Brain microvascular endothelial cell (primary cell): ENCODE results near the gene SH2B2.

Source experiments
- DNase-seq: peaks from one replicate; pipeline ENCODE4 v3.0.0-alpha.2; 2020
- H3K27ac ChIP-seq: fragments of 250-450 bp; sonication (Bioruptor Pico); 2 replicates; pipeline ENCODE4 v1.5.1; 2020; ENCODE audit warnings: mild to moderate bottlenecking, moderate library complexity
- H3K27me3 ChIP-seq: fragments of 250-450 bp; sonication (Bioruptor Pico); replicated peaks from 2 replicates; pipeline ENCODE4 v1.5.1; 2020; ENCODE audit warnings: mild to moderate bottlenecking
- H3K36me3 ChIP-seq: fragments of 250-450 bp; sonication (Bioruptor Pico); replicated peaks from 2 replicates; pipeline ENCODE4 v1.5.1; 2020; ENCODE audit warnings: mild to moderate bottlenecking
- H3K4me3 ChIP-seq: 2 replicates; pipeline ENCODE4 v1.5.1; 2011; ENCODE audit warnings: low read depth, mild to moderate bottlenecking, control low read depth, low read length, moderate library complexity
- CTCF ChIP-seq: IDR thresholded peaks from 2 replicates; pipeline ENCODE4 v1.5.1; 2011; ENCODE audit warnings: low read depth, mild to moderate bottlenecking, moderate library complexity, low read length, control low read depth, inconsistent platforms; ENCODE audit errors: missing control alignments
- in situ Hi-C: cut with HindIII; loops from 2 replicates; pipeline ENCODE4 v1.10.0; 2017; ENCODE audit warnings: low sequenced_read_pairs, low pct_ligation_motif_present

The SH2B2 gene

GRCh38 chr7:102248456-102249395 is 37.9 kb upstream of the SH2B2 start:
- no peak overlapping the region for H3K27ac ChIP-seq
- no peaks in the 10 kb centered on the region for H3K36me3 ChIP-seq
- no peak for TF ChIP-seq CTCF
- no peaks in the 10 kb centered on the region for H3K27me3 ChIP-seq
- in situ Hi-C loops = no loop called here
- no peak for DNase-seq
- no peak overlapping the region for H3K4me3 ChIP-seq

DNA sequence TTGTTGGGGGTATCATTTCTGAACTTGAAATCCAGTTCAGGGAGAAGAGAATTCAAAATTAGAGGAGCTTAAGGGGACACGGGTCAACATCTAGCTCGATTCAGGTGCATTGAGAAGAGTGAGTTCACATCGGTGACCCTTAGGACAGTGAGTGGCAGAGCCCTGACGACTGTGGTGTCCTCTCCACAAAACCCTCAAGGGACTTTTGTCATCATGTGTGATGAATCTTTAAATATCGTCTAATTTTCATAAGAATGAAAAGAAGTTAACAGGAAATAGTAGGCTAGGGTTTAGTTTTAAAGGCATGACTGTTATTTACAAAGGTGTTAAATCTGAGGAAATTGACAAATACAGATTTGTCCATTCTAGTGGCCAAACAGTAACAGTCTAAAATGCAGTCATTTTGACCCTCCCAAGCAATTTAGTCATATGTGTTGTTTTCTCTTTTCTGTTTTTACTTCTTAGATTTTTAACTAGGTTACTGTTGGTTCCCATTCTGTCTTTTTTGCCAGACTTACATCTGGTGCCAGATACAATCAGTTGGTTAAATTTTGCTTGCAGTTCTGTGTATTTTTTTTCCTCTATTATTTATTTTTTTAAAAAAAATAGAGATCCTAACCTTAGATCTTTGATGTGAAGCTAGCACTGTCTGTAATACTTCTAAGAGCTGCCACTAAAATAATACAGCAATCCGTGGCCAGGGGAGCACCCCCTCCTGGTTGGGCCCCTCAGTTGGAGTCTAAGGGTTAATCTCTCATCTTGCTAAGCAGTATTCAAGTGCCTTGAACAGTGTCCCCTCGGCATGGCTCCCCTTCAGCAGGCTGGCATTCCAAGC is 34.9 kb upstream of the SH2B2 start:
- H3K27me3 ChIP-seq = no peaks in the 10 kb centered on the region
- H3K27ac ChIP-seq = no peak overlapping the region
- no peak for TF ChIP-seq CTCF
- in situ Hi-C loops = no loop called here
- DNase-seq = no peak
- no peaks in the 10 kb centered on the region for H3K36me3 ChIP-seq
- no peak overlapping the region for H3K4me3 ChIP-seq

GRCh38 chr7:102252366-102252982 is 34.2 kb upstream of the SH2B2 start:
- Histone ChIP-seq H3K27ac (no peak overlapping the region), H3K27me3 (no peaks in the 10 kb centered on the region), H3K4me3 (no peak overlapping the region), H3K36me3 (no peaks in the 10 kb centered on the region)
- DNase-seq = no peak
- TF ChIP-seq CTCF = no peak
- in situ Hi-C loops = no loop called here

- in situ Hi-C loops = no loop called here
These were observed 33.3 kb upstream of the SH2B2 start for GRCh38 chr7:102253066-102253972.

More at GRCh38 chr7:102253066-102253972, 33.3 kb upstream of the SH2B2 start:
- no peak overlapping the region for H3K27ac ChIP-seq
- no peaks in the 10 kb centered on the region for H3K36me3 ChIP-seq
- no peak overlapping the region for H3K4me3 ChIP-seq
- TF ChIP-seq CTCF = no peak
- no peak for DNase-seq
- H3K27me3 ChIP-seq = no peaks in the 10 kb centered on the region
